ENCODE measurements around the gene COL24A1. TPM values are rescaled to one million over a fixed set of nuclear protein-coding genes. Genes with fewer than 3 reads are reported as not detected.

COL24A1 gene
- total and polyA plus RNA-seq, 7 donors, result under 0.01 to 8.6 (median 6.7) TPM; not detected in 1

DNA sequence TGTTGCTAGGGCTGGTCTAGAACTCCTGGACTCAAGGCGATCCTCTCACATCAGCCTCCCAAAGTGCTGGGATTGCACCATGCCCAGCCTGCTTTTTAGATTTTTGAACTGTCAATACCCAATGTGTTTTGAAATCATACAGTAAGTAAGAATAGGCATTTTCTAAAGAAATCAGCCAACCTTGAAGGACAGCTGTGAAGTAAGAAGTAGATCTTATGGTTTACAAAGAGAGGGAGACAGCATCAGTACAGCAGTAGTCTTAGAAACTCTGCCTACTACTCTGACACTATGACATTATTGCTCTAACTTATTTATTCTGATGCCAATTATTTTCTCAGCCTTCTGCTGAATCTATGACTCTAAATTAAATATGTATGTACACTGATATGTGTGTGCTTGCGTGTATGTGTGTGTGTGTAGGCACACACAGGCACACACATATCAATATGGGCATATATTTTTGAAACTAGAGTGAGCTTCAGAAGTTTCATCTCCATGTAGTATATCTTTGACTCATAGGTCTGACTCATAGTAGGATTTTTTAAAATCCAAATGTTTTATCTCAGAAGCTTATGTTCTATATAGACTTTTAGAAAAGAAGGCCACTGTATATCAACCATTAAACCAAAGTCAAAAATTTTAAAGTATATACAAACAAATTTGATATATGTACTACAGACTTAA lies 140.4 kb downstream of the COL24A1 start:
- TF ChIP-seq POLR2AphosphoS5 (IDR thresholded peaks at IDR 0.05) (no peak), EP300 (IDR thresholded peaks at IDR 0.05) (no peak), POLR2A (IDR thresholded peaks at IDR 0.05) (no peak)
- TF ChIP-seq, protein P1, sequence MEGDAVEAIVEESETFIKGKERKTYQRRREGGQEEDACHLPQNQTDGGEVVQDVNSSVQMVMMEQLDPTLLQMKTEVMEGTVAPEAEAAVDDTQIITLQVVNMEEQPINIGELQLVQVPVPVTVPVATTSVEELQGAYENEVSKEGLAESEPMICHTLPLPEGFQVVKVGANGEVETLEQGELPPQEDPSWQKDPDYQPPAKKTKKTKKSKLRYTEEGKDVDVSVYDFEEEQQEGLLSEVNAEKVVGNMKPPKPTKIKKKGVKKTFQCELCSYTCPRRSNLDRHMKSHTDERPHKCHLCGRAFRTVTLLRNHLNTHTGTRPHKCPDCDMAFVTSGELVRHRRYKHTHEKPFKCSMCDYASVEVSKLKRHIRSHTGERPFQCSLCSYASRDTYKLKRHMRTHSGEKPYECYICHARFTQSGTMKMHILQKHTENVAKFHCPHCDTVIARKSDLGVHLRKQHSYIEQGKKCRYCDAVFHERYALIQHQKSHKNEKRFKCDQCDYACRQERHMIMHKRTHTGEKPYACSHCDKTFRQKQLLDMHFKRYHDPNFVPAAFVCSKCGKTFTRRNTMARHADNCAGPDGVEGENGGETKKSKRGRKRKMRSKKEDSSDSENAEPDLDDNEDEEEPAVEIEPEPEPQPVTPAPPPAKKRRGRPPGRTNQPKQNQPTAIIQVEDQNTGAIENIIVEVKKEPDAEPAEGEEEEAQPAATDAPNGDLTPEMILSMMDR (IDR thresholded peaks at IDR 0.05), result no peak
- intact Hi-C loops (cut with DNase I), result no loop called here
- no peak overlapping the region for H3K27ac ChIP-seq
- H3K9me3 ChIP-seq, result no peaks in the 10 kb centered on the region
- no peaks in the 10 kb centered on the region for H3K36me3 ChIP-seq
- 65 to 93% methylated on average over 2 of the region's 2 CpGs for WGBS, 2 donors
- H3K4me3 ChIP-seq, result no peak overlapping the region
- H3K27me3 ChIP-seq, result no peaks in the 10 kb centered on the region
- DNase-seq, result no peak
- H3K4me1 ChIP-seq, result peaks cover 0 to 7% (median 0%) of the 10 kb centered on the region in 4 donors

DNA sequence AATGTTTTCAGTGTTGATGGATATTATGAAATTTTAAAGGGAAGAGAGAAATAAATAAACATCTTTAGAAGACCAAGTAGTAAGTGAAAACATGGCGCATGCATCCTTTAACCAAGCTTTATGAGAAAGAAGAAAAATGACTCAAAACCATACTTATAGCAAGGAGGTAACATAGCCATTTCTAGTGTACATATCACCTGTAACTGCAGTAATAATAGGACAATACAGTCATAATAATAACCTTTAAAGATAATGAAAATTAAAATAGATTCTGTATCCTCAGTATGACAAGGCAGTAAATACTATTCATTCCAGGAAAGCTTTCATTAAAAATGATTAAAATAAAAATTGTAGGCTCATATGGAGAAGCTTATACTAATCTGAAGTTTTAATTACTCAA lies 141.2 kb downstream of the COL24A1 start:
- TF ChIP-seq POLR2AphosphoS5 (IDR thresholded peaks at IDR 0.05), result no peak
- TF ChIP-seq POLR2A (IDR thresholded peaks at IDR 0.05), result no peak
- no peak for TF ChIP-seq EP300 (IDR thresholded peaks at IDR 0.05)
- TF ChIP-seq, protein P1 (IDR thresholded peaks at IDR 0.05), result no peak
- intact Hi-C loops (cut with DNase I), result no loop called here
- H3K4me3 ChIP-seq, result no peak overlapping the region
- no peaks in the 10 kb centered on the region for H3K36me3 ChIP-seq
- no peak for DNase-seq
- no peaks in the 10 kb centered on the region for H3K27me3 ChIP-seq
- H3K27ac ChIP-seq, result no peak overlapping the region
- no peaks in the 10 kb centered on the region for H3K9me3 ChIP-seq
- peaks cover 0 to 7% (median 0%) of the 10 kb centered on the region in 4 donors for H3K4me1 ChIP-seq
- 91 to 95% methylated on average over 1 of the region's 1 CpG for WGBS, 2 donors

DNA sequence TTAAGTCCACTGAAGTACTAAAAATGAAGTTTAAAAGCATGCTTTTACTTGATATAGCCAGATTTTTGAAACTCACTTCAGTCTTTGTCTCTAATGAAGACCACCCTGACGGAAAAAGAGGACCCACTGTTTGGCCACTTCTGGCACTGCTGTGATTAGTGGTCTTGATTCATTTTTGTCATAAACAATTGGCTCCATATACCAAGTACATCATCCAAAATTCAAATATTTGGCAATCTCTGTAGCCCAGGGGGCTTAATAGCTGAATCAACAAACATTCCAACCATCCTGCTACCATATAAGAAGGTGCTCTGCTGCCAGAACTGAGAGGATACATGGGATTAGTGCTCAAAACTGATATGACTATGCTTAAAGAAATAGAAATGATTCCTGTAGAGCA lies 156.0 kb downstream of the COL24A1 start:
- intact Hi-C loops (cut with DNase I), result no loop called here
- DNase-seq, result no peak
- Histone ChIP-seq H3K36me3 (no peaks in the 10 kb centered on the region), H3K9me3 (peaks cover 0 to 2% (median 0%) of the 10 kb centered on the region in 4 donors), H3K27me3 (no peaks in the 10 kb centered on the region), H3K27ac (no peak overlapping the region), H3K4me3 (no peak overlapping the region), H3K4me1 (no peaks in the 10 kb centered on the region)
- WGBS, 2 donors, result 77 to 83% methylated on average over 1 of the region's 1 CpG
- no peak for TF ChIP-seq EP300 (IDR thresholded peaks at IDR 0.05)
- TF ChIP-seq, protein P1 (IDR thresholded peaks at IDR 0.05), result no peak
- no peak for TF ChIP-seq POLR2A (IDR thresholded peaks at IDR 0.05)
- no peak for TF ChIP-seq POLR2AphosphoS5 (IDR thresholded peaks at IDR 0.05)

DNA sequence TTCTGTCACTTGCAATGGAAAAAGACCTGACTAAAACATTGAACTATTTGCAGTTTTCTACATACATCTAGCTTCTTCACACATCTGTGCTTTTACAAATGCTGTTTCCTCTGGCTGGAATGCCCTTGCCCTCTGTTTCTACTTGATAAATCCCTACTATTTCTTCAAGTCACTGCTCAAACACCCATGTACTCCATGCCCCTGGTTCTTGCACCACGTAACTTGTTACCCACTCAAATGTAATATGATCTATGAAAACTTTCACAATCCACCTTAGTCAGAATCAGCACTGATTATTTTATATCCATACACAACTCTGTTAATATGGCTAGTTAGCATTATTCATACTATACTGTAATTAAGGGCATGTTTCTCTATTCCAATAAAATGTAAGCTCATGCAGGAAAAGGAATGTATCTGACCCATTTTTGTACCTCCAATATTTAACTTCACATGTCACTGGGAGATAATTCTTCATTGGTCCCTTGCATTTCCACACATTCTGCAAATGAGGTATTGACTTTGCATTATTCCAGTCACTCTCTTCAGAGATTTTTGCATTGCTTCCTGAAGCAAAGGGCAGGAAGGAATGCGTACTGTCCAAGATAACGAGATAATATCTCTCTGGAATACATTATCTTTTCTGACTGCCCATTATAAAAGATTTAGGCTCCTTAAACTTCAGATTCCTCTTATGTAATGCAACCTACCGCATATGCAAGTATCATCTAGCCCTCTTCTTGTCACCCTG lies 158.3 kb downstream of the COL24A1 start:
- Histone ChIP-seq H3K36me3 (no peaks in the 10 kb centered on the region), H3K4me3 (no peak overlapping the region), H3K4me1 (peaks cover 0 to 10% (median 6%) of the 10 kb centered on the region in 4 donors), H3K9me3 (no peaks in the 10 kb centered on the region), H3K27me3 (no peaks in the 10 kb centered on the region), H3K27ac (no peak overlapping the region)
- WGBS, 2 donors, result 66 to 85% methylated on average over 4 of the region's 4 CpGs
- TF ChIP-seq EP300 (IDR thresholded peaks at IDR 0.05) (no peak), POLR2A (IDR thresholded peaks at IDR 0.05) (no peak), POLR2AphosphoS5 (IDR thresholded peaks at IDR 0.05) (no peak)
- TF ChIP-seq, protein P1 (IDR thresholded peaks at IDR 0.05), result no peak
- intact Hi-C loops (cut with DNase I), result no loop called here
- no peak for DNase-seq

Data from sigmoid colon (tissue), 7 donors.